ENCODE data around the gene BTBD16.

Gene BTBD16

DNA sequence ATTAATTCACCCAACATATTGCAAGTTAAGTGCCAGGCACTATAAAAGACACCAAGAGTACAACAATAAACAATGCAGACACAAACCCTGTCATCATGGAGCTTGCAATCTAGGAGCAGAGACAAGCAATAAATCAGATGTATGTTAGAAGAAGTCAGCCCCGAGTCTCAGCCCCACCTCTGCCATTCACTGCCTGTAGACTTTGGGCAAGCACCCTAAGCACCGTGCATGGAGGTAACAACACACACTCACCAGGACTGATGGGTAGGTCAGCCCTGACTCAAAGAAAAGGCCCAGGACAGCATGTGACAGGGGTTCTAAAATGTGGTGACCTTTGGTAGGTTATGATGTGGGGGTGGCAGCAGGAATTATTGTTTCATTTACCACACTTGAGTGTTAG is 54.1 kb downstream of the BTBD16 start:
- H3K4me1 Mint-ChIP-seq (ENCODE audit: low read depth), result no peaks in the 10 kb centered on the region
- H3K27me3 Mint-ChIP-seq, result peaks cover 35% of the 10 kb centered on the region
- H3K9me3 Mint-ChIP-seq, result no peaks in the 10 kb centered on the region

DNA sequence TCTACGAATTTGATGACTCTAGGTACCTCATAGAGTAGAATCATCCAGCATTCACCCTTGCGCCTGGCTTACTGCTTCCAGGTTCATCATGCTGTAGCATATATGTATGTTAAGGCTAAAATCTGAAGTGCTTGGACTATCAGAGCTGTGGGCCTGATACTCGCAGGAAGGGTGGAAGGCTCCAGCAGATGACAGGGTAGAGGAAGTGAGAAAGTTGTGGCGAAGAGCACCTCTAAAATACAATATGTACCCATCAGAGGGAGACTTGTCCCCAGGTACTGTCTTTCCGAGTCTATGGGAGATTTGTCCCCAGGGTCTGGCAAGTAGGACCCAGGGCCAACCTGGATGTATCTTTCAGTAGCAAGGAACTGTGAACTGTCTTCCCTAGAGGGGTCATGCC is 55.3 kb downstream of the BTBD16 start:
- no peaks in the 10 kb centered on the region for H3K4me1 Mint-ChIP-seq (ENCODE audit: low read depth)
- no peak overlapping the region for H3K27ac Mint-ChIP-seq
- H3K9me3 Mint-ChIP-seq, result no peaks in the 10 kb centered on the region
- H3K36me3 Mint-ChIP-seq (ENCODE audit: low read depth), result no peaks in the 10 kb centered on the region
- H3K27me3 Mint-ChIP-seq, result peaks cover 30% of the 10 kb centered on the region
- no peak overlapping the region for H3K4me3 Mint-ChIP-seq

More for the DNA sequence above, 54.1 kb downstream of the BTBD16 start:
- no peak overlapping the region for H3K27ac Mint-ChIP-seq
- no peak overlapping the region for H3K4me3 Mint-ChIP-seq
- H3K36me3 Mint-ChIP-seq (ENCODE audit: low read depth), result no peaks in the 10 kb centered on the region

DNA sequence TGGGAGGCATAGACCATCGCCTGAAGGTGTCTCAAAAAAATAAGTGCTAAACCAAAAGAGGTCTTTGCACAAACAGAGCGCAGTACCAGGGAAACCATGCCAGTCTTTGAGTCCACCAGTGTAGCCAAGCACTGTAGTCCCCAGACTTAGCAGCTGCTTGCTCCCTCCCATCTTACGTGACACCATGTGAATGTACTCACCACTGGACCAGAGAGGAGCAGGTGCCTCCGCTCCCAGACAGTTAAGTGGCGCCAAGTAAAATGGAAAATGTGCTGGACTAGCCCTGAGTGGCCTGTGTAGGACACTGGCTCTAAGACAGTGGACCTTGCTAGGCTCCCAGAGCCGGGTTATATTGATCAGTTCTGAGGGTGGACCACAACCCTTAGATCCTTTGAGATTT is 55.7 kb downstream of the BTBD16 start:
- H3K4me3 Mint-ChIP-seq, result no peak overlapping the region
- no peaks in the 10 kb centered on the region for H3K4me1 Mint-ChIP-seq (ENCODE audit: low read depth)
- peaks cover 30% of the 10 kb centered on the region for H3K27me3 Mint-ChIP-seq
- no peaks in the 10 kb centered on the region for H3K36me3 Mint-ChIP-seq (ENCODE audit: low read depth)
- no peaks in the 10 kb centered on the region for H3K9me3 Mint-ChIP-seq
- H3K27ac Mint-ChIP-seq, result no peak overlapping the region

DNA sequence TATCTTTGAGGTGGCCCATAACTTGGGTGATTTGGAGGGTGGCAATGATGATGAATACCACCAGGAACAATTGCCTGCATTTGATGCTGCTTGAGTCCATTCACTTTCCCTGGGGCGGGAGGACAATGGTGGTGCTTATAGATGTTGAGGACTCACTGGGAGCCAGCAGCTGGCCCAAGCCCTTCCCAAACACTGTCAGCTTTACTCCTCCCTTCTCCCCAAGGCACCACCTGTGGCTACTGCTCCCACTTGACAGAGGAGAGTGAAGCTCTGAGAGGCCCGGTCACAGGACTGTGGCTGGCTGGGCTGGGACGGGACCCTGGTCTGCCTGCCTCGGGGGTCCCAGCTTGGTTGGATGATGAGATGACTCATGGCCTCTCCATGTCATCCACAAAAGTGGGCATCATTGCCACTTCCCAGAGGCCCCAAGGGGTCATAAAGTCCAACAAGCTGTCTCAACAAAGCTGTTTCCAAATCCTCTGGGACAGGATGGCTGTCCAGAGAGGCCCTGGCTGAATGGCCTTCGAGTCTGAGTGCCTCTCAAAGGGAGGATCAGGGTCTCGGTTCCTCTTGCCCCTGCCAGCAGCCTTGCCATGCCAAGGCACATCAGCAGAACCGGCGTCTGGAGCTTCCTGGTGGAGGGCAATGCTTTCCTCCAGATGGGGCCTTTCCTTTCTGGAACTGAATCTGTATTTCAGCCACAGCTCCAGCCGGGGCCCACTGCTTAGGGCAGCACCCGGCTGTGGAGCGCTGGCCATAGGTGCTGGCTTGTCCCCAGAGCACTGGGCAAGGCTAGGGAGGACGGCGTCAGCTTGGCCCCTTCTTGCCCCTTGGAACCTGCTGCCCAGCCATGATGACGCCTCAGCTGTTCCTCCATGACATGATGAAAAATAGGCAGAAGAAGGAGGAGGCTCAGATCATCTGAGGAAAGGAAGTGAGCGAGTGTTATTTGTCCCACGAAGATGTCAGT is 56.4 kb downstream of the BTBD16 start:
- H3K27me3 Mint-ChIP-seq, result peaks cover 30% of the 10 kb centered on the region
- H3K36me3 Mint-ChIP-seq (ENCODE audit: low read depth), result no peaks in the 10 kb centered on the region
- no peaks in the 10 kb centered on the region for H3K4me1 Mint-ChIP-seq (ENCODE audit: low read depth)
- H3K4me3 Mint-ChIP-seq, result no peak overlapping the region
- no peaks in the 10 kb centered on the region for H3K9me3 Mint-ChIP-seq
- H3K27ac Mint-ChIP-seq, result no peak overlapping the region

DNA sequence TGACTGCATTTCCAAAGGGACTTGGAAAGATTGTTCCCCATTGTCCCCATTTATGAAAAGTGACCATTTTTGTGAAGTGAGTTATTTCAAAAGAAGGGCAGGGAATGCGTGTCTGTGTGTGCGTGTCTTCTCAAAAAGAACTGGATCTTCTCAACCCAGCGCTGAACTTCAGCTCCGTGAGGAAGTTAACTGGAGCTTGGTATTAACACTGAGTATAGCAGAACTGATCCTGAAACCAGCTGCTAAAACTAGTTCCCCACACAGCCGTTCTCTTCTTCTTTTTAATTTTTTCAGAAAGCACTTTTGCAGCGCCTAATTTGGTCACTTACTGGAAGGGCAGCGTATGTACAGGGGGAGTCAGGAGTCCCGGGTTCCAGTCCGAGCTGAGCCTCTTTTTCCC is 57.6 kb downstream of the BTBD16 start:
- Mint-ChIP-seq H3K36me3 (ENCODE audit: low read depth) (no peaks in the 10 kb centered on the region), H3K4me3 (no peak overlapping the region), H3K4me1 (ENCODE audit: low read depth) (peaks cover 6% of the 10 kb centered on the region), H3K27me3 (peaks cover 24% of the 10 kb centered on the region), H3K9me3 (no peaks in the 10 kb centered on the region), H3K27ac (no peak overlapping the region)

DNA sequence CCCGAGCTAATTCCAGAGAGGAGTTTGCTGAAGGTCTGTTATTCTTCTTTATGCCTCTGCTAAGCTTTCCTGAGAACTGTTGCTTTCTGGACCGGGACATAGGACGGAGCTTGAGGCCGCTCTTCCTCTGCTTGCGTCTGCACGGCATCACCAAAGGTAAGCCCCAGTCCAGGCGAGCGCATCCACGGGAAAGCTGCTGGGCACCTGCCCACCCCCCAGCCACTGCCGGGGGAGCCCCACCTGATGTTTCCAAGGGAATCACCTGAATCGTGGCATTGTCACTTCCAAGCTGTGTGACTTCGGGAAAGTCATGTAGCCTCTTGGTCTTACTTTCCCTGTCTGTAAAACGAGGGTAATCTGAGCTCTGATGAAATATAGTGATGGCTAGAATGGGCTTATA is 58.3 kb downstream of the BTBD16 start:
- H3K27ac Mint-ChIP-seq, result no peak overlapping the region
- no peak overlapping the region for H3K4me3 Mint-ChIP-seq
- no peaks in the 10 kb centered on the region for H3K36me3 Mint-ChIP-seq (ENCODE audit: low read depth)
- no peaks in the 10 kb centered on the region for H3K9me3 Mint-ChIP-seq
- H3K4me1 Mint-ChIP-seq (ENCODE audit: low read depth), result peaks cover 6% of the 10 kb centered on the region
- H3K27me3 Mint-ChIP-seq, result peaks cover 20% of the 10 kb centered on the region

DNA sequence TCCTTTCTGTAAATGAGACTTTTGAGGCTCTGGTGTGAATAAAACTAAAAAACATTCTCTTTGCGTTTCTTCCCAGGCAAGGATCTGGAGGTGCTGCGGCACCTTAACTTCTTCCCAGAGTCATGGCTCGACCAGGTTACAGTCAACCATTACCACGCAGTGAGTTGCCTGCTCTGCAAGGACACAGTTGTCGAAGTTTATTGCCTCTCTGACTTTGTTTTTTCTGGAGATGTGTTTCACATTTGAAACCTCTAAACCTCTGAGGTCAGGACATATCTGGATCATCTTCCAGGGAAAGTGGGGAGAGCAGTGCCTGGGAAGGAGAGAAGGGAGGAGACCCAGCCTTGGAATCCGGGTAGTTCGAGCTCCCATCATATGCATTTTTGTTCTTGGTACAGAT is 60.0 kb downstream of the BTBD16 start:
- H3K36me3 Mint-ChIP-seq (ENCODE audit: low read depth), result no peaks in the 10 kb centered on the region
- H3K4me1 Mint-ChIP-seq (ENCODE audit: low read depth), result peaks cover 6% of the 10 kb centered on the region
- H3K9me3 Mint-ChIP-seq, result no peaks in the 10 kb centered on the region
- H3K4me3 Mint-ChIP-seq, result no peak overlapping the region
- peaks cover 18% of the 10 kb centered on the region for H3K27me3 Mint-ChIP-seq
- H3K27ac Mint-ChIP-seq, result no peak overlapping the region

DNA sequence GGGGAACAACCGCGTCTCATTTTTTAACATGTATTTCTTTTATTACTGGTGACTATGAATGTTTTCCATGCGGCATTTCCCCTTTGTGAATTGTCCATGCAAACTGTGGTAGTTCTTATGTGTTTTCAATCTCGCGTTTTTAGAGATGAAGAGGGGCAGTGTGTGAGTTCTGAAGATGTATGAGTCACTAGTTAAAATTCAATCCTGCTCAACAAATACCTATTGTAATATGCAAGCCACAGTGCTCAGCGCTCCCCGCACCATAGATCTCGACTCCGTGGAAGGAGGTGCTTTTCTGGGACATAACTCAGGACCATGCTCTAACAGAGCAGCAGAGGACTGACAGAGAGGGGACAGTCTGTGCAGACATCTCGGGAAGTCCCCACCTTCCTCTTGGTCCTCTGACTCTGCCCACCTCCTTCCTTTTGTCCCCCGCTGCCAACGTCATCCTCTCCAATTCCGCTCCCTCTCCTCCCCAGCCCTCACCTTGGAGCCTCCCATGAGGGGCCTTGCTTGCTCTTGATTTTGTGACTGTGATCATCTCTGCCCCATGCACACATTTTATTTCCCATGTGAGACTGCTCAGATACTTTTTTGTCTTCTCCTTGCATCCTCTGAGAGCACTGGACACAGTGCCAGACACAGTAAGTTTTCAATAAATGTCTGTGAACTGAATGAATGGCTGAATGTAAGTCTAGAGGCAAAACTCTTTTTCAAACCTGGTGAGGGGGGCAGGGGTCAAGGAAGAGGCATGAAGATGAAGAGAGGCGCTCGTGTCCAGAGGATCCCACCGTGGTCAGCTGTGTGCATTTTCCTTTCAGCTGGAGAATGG is 60.7 kb downstream of the BTBD16 start:
- no peaks in the 10 kb centered on the region for H3K9me3 Mint-ChIP-seq
- H3K27me3 Mint-ChIP-seq, result peaks cover 18% of the 10 kb centered on the region
- H3K4me1 Mint-ChIP-seq (ENCODE audit: low read depth), result peaks cover 6% of the 10 kb centered on the region
- H3K27ac Mint-ChIP-seq, result no peak overlapping the region
- H3K4me3 Mint-ChIP-seq, result no peak overlapping the region
- no peaks in the 10 kb centered on the region for H3K36me3 Mint-ChIP-seq (ENCODE audit: low read depth)

DNA sequence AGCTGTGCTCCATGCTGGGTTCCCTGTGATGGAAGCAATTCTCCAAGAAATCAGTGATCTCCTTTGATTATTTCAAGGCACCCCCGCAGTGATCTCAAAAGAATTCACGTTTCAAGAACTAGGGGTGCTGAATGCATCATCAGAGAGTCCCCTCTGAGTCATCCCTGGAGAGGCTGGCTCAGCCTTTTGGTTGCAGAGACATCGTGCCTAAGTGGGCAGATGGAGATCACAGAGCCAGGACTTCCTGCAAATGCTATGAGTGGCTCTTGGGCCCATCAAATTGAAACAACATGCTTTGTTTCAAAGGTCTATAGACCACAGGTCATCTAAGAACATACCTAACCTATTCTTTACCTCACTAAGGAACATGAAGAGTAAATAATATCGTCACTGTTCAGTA is 61.9 kb downstream of the BTBD16 start:
- peaks cover 6% of the 10 kb centered on the region for H3K4me1 Mint-ChIP-seq (ENCODE audit: low read depth)
- H3K36me3 Mint-ChIP-seq (ENCODE audit: low read depth), result no peaks in the 10 kb centered on the region
- H3K27me3 Mint-ChIP-seq, result peaks cover 23% of the 10 kb centered on the region
- no peaks in the 10 kb centered on the region for H3K9me3 Mint-ChIP-seq
- H3K27ac Mint-ChIP-seq, result no peak overlapping the region
- no peak overlapping the region for H3K4me3 Mint-ChIP-seq

DNA sequence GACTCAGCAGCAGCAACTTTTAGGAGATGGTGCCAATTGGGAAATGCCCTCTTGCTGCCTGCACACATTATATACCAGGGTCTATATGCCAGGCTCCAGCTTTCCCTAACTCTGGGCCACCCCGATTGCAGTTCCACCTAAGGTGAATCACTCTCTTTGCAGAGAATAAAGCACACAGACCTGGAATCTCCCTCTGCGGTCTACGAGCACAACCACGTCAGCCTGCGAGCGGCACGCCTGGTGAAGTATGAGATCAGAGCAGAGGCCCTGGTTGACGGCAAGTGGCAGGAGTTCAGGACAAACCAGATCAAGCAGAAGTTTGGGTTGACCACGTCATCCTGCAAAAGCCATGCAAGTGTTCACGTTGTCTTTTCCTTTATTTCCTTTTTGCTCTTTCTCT is 65.2 kb downstream of the BTBD16 start:
- Mint-ChIP-seq H3K36me3 (ENCODE audit: low read depth) (no peaks in the 10 kb centered on the region), H3K4me1 (ENCODE audit: low read depth) (peaks cover 6% of the 10 kb centered on the region), H3K27me3 (peaks cover 20% of the 10 kb centered on the region), H3K4me3 (no peak overlapping the region), H3K27ac (no peak overlapping the region), H3K9me3 (no peaks in the 10 kb centered on the region)

DNA sequence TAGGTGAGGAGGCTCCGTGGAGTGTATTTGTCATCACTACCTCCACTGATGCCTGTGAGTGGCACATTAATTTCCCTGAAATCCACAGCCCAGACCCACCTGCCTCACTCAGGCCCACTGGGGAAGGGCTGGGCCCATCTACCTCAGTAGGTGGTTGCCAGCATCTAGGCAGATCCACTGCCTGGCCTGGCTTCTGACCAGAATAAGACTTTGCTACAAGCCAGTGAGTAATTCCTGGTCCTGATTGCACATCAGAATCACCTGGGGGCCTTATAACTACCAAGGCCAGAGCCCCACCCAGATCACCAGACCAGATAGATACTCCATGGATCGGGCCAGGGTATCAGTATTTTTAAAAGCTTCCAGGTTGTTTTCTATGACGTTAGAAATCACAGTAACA is 65.9 kb downstream of the BTBD16 start:
- no peaks in the 10 kb centered on the region for H3K9me3 Mint-ChIP-seq
- peaks cover 6% of the 10 kb centered on the region for H3K4me1 Mint-ChIP-seq (ENCODE audit: low read depth)
- H3K27me3 Mint-ChIP-seq, result peaks cover 16% of the 10 kb centered on the region
- no peak overlapping the region for H3K4me3 Mint-ChIP-seq
- H3K27ac Mint-ChIP-seq, result no peak overlapping the region
- no peaks in the 10 kb centered on the region for H3K36me3 Mint-ChIP-seq (ENCODE audit: low read depth)

DNA sequence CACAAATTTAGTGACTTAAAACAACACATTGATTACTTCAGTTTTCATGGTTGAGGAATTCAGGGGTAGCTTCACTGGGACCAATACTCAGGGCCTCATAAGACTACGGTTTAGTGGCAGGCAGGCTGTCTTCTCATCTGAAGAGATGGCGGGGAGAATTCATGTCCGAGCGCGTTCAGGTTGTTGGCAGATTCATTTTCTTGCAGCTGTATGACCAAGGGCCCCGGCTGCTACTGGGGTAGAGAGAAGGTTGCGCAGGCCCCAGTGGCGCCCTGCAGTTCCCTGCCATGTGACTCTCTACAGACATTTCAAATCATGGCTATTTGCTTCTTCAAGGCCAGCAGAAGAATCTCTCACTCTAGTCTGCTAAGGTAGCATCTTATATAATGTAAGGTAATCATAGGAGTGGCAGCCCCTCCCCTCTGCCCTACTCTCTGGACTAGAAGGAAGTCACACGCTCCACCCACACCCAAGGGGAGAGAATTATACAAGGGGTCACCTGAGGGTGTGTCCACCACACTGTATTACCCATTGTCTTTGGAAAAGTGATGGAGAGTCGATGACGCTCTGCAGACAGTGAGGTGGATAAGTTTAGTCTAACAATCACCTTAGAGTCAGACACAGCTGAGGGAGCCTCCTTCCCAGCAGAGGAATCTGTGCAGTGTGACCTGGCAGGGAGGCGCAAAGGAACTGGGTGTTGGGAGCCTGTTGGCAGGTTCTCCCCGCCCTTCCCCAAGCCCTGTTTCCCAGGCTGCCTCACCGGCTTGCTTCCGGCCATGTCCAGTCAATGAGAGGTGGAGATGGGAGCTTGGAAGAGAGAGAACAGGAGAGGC is 67.7 kb downstream of the BTBD16 start:
- no peaks in the 10 kb centered on the region for H3K9me3 Mint-ChIP-seq
- H3K4me3 Mint-ChIP-seq, result no peak overlapping the region
- no peak overlapping the region for H3K27ac Mint-ChIP-seq
- no peaks in the 10 kb centered on the region for H3K36me3 Mint-ChIP-seq (ENCODE audit: low read depth)
- peaks cover 8% of the 10 kb centered on the region for H3K4me1 Mint-ChIP-seq (ENCODE audit: low read depth)
- H3K27me3 Mint-ChIP-seq, result peaks cover 12% of the 10 kb centered on the region

DNA sequence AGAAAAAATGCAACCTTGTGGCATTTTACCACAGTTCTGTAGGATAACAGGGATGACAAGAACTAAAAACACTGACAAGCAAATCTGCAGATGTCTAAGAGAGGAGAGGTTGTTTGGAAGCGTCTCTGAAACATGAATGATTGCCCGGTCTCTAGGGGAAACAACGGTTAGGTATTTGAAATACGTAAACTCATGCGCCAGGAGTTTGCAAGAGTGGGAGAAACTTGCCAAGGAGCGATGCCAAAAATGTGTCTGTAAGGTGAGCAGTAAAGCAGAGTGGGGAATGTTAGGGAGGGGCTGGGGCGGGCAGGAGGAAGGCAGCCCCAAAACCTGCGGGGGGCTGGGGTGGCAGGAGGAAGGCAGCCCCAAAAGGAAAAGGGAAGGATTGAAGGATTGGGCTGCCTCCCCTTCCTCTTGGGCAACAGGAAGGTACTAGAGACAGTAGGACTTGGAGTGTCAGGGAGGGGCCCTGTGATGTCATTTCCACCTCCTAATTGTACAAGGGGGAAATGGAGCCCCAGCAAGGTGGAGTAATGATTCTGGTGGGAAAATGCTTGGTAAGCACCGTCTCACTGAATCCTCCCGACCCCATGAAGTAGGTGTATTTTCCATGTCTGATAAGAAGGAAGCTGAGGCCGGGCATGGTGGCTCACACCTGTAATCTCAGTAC is 70.2 kb downstream of the BTBD16 start:
- no peaks in the 10 kb centered on the region for H3K9me3 Mint-ChIP-seq
- no peak overlapping the region for H3K4me3 Mint-ChIP-seq
- peaks cover 15% of the 10 kb centered on the region for H3K4me1 Mint-ChIP-seq (ENCODE audit: low read depth)
- no peaks in the 10 kb centered on the region for H3K36me3 Mint-ChIP-seq (ENCODE audit: low read depth)
- H3K27ac Mint-ChIP-seq, result no peak overlapping the region
- peaks cover 7% of the 10 kb centered on the region for H3K27me3 Mint-ChIP-seq

Data from stimulated activated naive CD8-positive, alpha-beta T cell treated with anti-CD3 and anti-CD28 coated beads, Interleukin-15, Interleukin-2, amounts not matched to agents 100 ng/mL and 50 ng/mL, for 24 hours (primary cell).